ENCODE measurements around the gene GLB1L2. TPM values are rescaled to one million over a fixed set of nuclear protein-coding genes. Genes with fewer than 3 reads are reported as not detected.

GLB1L2 gene
- total RNA-seq, 2 donors from 2014 or later: 45.6 to 60.0 TPM

- 82% methylated on average over 10 of the region's 10 CpGs for WGBS
- intact Hi-C loops (cut with DNase I): no loop called here
- Histone ChIP-seq H3K4me1 (replicated peaks) (no peaks in the 10 kb centered on the region), H3K27ac (no peak overlapping the region), H3K27me3 (replicated peaks; ENCODE audit: insufficient read depth) (no peaks in the 10 kb centered on the region), H3K4me3 (no peak overlapping the region), H3K36me3 (no peaks in the 10 kb centered on the region), H3K9me3 (no peaks in the 10 kb centered on the region)
- DNase-seq (ENCODE audit: low spot score): no peak
- TF ChIP-seq CTCF (IDR thresholded peaks at IDR 0.05): no peak
- no peak for TF ChIP-seq POLR2A (IDR thresholded peaks at IDR 0.05)
- TF ChIP-seq POLR2AphosphoS5 (IDR thresholded peaks at IDR 0.05): no peak
These were observed 15.7 kb downstream of the GLB1L2 start for GRCh38 chr11:134347441-134347840.

DNA sequence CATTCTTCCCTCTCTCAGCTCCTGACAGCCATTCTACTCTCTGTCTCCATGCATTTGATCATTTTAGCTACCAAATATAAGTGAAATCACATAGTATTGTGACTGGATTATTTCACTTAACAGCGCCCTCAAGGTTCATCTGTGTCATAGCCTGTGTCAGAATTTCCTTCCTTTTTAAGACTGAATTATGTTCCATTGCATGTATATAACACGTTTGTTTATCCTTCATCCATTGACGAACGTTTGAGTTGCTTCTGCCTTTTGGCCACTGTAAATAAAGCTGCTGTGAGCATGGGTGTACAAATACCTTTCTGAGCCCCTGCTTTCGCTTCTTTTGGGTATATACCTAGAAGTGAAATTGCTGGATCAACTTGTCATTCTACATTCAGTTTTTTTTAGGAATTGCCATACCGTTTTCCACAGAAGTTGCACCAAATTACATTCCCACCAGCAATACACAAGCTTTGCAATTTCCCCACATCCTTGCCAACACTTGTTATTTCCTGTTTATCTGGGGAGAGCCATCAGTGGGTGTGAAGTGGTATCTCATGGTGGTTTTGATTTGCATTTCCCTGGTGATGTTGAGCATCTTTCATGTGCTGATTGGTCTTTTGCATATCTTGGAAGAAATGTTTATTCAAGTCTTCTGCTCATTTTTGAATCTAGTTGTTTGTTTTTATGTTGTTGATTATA lies 17.5 kb downstream of the GLB1L2 start:
- H3K4me3 ChIP-seq: no peak overlapping the region
- TF ChIP-seq POLR2A (IDR thresholded peaks at IDR 0.05) (no peak), CTCF (IDR thresholded peaks at IDR 0.05) (no peak), POLR2AphosphoS5 (IDR thresholded peaks at IDR 0.05) (no peak)
- intact Hi-C loops (cut with DNase I): no loop called here
- H3K36me3 ChIP-seq: no peaks in the 10 kb centered on the region
- 78% methylated on average over 6 of the region's 6 CpGs for WGBS
- H3K27me3 ChIP-seq (replicated peaks; ENCODE audit: insufficient read depth): no peaks in the 10 kb centered on the region
- no peak for DNase-seq (ENCODE audit: low spot score)
- no peaks in the 10 kb centered on the region for H3K4me1 ChIP-seq (replicated peaks)
- no peak overlapping the region for H3K27ac ChIP-seq
- H3K9me3 ChIP-seq: no peaks in the 10 kb centered on the region

DNA sequence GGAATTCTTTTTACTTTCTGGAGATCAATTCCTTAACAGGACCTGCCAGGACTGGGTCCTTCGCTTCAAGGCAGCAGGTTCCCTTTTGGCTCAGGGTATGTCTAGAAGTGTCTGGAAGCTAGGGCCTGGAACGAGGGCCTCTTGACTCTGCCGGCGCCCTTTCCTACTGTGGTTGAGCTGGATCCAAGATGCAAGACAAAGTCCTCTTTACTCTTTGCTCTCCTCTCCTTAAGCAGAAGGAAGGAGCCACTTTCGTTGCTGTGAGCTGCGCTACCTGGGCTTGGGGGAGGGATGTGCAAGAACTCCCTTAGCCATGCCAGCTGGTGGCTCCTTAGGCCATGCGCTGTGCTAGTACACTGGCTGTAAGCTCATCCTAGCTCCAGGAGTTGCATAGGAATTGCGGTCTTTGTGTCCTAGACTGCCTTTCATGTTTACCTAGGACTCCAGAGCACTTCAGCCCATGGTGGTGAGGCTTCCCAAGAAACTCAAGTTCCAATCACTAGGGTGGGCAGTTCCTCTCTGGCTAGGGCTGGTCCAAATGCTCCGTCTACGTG lies 18.1 kb downstream of the GLB1L2 start:
- WGBS: 91% methylated on average over 10 of the region's 10 CpGs
- Histone ChIP-seq H3K4me3 (no peak overlapping the region), H3K36me3 (no peaks in the 10 kb centered on the region), H3K27me3 (replicated peaks; ENCODE audit: insufficient read depth) (no peaks in the 10 kb centered on the region), H3K27ac (no peak overlapping the region), H3K9me3 (no peaks in the 10 kb centered on the region), H3K4me1 (replicated peaks) (no peaks in the 10 kb centered on the region)
- intact Hi-C loops (cut with DNase I): no loop called here
- TF ChIP-seq CTCF (IDR thresholded peaks at IDR 0.05) (no peak), POLR2A (IDR thresholded peaks at IDR 0.05) (no peak), POLR2AphosphoS5 (IDR thresholded peaks at IDR 0.05) (no peak)
- no peak for DNase-seq (ENCODE audit: low spot score)

DNA sequence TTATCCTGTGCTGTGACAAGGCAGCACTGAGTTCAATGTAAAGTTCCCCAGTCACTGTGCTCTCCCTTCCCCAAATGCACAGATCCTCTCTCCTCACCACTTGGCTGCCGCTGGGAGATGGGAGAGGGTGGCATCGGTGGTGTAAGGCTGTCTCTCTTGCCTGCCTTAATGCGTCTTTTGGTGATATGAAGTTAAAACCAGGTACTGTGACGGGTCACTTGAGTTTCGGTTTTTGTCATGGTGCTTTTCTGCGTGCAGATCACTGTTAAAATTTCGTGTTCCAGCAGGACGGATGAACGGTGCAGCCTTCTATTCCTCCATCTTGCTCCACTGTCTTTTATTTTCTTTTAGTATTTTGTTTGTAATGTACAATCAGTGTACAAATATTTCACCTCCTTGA lies 18.6 kb downstream of the GLB1L2 start:
- no peaks in the 10 kb centered on the region for H3K4me1 ChIP-seq (replicated peaks)
- H3K36me3 ChIP-seq: no peaks in the 10 kb centered on the region
- no peaks in the 10 kb centered on the region for H3K9me3 ChIP-seq
- WGBS: 95% methylated on average over 9 of the region's 9 CpGs
- no peaks in the 10 kb centered on the region for H3K27me3 ChIP-seq (replicated peaks; ENCODE audit: insufficient read depth)
- TF ChIP-seq POLR2AphosphoS5 (IDR thresholded peaks at IDR 0.05) (no peak), POLR2A (IDR thresholded peaks at IDR 0.05) (no peak), CTCF (IDR thresholded peaks at IDR 0.05) (no peak)
- no peak overlapping the region for H3K4me3 ChIP-seq
- DNase-seq (ENCODE audit: low spot score): no peak
- intact Hi-C loops (cut with DNase I): no loop called here
- no peak overlapping the region for H3K27ac ChIP-seq

DNA sequence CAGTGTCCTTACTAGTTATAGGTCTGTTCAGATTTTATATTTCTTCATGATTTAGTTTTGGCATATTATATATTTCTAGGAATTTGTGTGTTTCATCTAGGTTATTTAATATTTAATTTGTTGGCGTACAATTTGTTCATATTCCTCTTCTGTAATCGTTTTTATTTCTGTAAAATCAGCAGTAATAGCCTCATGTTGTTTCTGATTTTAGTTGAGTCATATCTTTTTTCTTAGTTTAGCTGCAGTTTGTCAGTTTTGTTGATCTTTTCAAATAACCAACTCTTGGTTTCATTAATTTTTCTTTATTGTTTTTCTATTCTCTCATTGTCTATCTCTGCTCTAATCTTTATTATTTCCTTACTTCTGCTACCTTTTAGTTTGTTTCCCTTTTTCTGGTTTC lies 20.3 kb downstream of the GLB1L2 start:
- no peak for DNase-seq (ENCODE audit: low spot score)
- Histone ChIP-seq H3K27ac (no peak overlapping the region), H3K4me3 (no peak overlapping the region), H3K27me3 (replicated peaks; ENCODE audit: insufficient read depth) (no peaks in the 10 kb centered on the region), H3K4me1 (replicated peaks) (no peaks in the 10 kb centered on the region), H3K36me3 (no peaks in the 10 kb centered on the region), H3K9me3 (no peaks in the 10 kb centered on the region)
- no peak for TF ChIP-seq POLR2AphosphoS5 (IDR thresholded peaks at IDR 0.05)
- no peak for TF ChIP-seq POLR2A (IDR thresholded peaks at IDR 0.05)
- TF ChIP-seq CTCF (IDR thresholded peaks at IDR 0.05): no peak
- WGBS: 93% methylated on average over 2 of the region's 2 CpGs
- intact Hi-C loops (cut with DNase I): no loop called here

Data from prostate gland (tissue), 2 donors.